DMS53 treated with DMSO at 0.1 percent for 48 hours (cell line): ENCODE results near the gene SV2B.

Experiments
- DNase-seq: peaks from one replicate; lab custom pipeline; 2025; ENCODE audit not compliant: unreplicated experiment; lab: John Stamatoyannopoulos, UW

The SV2B gene

DNA sequence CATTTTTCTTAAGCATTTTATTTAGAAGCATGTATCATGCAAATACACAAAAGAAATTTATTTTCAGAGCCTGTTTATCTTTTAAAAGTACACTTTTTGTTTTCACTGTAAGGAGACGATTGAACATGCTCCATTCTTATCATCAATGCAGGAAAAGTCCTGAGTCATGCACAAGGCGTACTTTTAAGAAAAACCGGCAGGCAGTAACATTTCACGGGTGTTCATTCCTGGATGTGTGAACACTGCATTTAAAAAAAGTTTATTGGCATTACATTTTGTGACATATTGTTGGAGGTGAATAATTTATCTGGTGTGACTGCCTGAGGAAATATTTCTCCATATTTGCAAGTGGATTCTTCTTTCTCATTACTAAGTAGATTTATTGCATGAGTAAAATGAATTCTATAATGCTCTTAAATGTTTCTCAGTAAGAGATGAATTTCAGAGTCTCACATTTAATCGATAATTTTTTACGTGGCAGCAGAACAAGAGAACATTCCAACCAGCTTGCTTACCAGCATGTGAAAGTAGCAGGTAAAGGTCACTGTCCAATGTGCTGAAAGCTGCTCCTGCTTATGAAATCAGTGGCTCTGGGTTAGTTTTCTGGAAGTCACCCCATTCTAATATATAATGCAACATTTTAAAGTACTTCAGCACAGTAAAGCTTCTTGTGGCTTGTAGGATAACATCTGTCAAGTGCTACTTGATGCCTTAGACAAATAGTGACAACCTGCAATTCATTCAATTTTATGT lies 87.0 kb downstream of the SV2B start:
- DNase-seq, result peak; percentile 64

DNA sequence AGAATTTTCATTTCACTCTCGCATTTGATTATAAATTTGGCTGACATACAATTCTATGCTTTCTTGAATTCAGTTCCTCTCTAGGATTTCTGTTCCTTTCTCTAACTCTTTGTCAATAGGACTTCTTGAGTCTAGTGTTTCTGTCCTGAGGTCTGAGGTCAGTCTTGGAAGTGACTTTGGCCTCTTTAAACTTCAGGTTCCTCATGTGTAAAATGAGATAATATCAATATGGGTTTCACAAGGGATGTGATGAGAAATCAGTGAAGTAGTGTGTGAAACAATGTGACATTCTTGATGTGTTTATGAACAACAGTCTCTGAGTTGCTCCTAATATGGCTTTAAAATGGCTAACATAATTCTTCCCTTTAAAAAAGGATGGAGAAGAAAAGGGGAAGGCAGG lies 92.2 kb downstream of the SV2B start:
- no peak for DNase-seq

DNA sequence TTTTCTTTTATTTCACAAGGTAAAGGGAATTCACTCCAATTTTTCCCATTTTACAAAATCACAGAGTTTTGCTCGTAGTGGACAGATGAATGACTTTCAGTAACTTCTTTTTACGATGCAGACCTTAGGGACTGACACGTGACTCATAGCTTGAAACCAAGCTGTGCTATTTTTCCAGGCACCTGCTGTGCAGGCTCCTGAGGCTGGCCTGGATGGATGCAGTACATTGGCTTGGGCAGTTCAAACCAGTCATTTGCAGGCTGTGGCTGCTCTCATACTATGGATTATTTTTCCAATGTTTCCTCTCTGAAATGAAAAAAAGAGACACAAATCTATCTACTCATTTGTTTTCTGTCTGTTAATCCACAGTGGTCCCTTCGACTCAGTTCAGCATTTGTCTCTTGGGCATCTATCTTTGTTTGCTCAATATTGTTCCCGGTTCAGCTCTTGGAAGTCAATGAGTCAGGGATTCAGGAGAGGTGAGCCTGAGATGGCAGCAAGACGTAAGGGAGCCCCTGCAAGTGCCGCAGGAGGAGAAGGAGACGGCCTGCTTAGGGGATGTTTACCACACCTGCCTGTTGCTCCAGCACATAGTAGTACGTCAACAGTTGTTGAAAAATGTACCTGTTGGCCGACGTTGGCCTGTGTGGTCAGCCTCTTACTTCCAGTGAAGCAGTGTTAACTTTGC lies 92.8 kb downstream of the SV2B start:
- peak; percentile 5 for DNase-seq

DNA sequence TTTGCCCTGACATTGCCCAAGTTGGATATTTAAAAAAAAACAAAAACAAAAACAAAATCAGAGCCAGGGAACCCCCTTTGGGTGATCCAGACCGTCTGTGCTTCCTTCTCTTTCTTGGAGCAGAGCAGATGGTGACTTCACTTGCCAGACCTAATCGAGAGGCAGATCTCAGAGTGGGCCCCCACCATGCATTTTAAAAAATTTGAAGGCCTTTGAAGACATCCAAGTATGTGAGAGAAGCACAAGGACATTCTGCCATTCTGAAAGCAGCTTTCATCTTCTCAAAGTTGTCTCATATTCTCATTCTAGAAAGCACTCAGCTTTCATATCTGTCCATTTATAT lies 93.3 kb downstream of the SV2B start:
- no peak for DNase-seq

DNA sequence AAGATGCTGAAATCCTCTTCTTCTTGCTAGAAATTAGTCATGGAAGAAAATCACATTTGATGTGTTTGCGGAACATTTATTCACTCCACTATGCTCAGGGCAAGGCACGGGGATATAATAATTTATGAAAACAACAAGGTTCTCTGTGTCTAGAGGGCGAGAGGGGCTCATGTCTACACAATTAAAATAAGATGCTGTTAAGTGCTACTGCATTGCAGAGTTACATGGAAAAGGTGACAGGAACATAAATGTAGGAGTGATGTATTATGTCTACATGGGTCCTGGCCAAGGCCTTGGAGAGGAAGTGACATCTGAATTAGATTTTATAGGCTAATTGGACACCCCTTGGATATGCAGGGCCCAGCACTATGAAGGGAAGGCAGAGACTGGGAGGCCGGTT lies 96.1 kb downstream of the SV2B start:
- no peak for DNase-seq

DNA sequence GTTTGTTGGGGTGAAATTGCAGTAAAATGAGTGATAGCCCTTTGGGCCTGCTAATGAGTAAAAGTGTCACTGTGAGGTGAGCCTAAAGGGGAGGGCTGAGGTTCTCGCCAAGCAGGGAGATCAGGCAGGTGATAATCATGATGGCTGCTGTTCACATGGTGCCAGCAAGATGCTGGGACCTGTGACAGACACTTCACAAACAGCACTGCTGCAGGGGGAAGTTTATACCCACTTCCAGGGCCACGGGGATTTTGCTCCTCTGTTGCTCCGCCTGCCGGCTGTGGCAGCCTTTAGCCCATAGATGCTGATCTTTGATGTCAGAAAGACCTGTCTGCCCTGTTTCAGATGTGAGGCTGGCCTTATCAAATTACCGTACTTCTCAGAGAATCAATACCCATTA lies 96.7 kb downstream of the SV2B start:
- DNase-seq, result peak; percentile 39

GRCh38 chr15:91199511-91199910 lies 99.5 kb downstream of the SV2B start:
- DNase-seq, result no peak

DNA sequence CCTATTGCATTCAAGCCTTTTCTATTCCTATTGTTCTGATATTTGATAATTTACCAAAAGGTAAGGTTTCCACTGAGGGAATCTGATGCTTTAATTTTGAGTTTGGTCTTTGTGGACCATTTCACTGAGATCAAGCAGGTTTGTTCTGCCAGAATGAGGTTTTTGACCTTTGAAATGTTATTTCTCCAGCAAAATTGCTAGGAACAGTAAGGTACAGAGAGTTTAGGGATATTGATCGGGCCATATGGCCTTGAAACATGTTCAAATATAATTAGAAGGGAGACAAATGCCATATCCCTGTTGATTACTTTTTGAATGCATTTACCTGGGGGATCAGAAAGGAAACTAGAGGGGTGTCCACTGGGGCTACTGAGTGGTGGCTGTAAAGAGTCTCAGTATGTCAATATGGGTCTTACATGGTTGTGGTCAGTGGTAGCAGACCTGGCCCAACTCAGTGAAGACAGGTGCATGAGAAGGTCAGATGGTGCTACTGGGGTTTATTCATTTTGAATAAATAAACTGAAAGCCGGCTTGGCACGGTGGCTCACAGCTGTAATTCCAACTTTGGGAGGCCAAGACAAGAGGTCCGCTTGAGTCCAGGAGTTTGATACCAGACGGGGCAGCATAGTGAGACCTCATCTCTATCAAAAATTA lies 100.2 kb downstream of the SV2B start:
- DNase-seq, result no peak

DNA sequence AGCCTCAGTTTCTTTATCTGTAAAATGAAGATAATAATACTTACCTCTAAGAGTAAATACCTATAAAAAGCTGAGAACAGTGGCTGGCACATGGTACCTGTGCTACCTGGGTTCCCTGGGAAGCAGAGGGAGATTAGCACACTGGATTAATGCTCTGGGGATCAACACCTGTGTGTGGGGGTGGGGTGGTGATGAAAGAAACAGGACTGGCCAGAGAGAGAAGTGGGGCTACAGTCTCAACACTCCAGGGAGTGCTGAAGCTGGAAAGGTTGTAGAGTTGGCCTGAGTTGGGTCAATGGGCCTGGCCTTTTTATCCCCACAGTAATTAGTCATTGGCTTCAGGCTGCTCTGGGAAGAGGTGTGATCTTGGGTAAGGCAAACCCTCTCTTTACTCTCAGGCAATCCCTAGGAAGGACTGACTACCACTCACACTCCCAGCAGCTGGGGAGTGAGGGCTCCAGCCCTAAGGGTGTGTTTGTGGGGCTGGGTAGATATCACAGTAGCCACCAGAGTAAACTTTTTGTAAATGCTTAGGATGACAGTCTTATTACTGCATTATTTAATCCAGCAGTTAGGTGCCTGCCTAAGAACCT lies 102.5 kb downstream of the SV2B start:
- no peak for DNase-seq

DNA sequence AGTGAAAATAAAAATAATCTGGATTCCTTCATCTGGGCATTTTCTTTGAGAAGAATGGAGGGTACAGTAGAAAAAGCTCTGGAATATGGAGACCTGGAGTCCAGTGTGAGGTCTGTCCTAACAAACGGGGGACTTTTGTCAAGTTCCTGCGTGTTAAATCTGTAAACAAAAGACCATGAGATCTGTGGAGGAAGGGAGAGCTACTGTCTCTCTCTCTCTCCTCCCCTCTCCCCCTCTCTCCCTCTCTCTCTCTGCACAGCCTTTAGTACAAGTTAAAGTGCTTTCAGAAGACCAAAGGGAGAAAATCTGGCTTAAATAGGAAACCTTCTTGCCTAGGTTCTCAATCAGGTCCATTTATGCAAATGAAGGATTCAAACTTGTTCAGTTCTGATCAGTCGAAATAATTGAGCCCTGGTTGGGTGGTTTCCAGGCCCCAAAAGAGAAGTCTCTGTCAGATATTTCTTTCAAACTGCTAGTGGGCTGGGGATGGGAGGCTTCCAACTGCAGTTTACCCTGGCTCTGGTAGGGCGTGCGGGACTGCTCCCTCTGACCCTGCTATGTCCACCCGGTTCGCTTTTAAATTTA lies 103.7 kb downstream of the SV2B start:
- no peak for DNase-seq

GRCh38 chr15:91208371-91208770 lies 108.3 kb downstream of the SV2B start:
- DNase-seq, result no peak

DNA sequence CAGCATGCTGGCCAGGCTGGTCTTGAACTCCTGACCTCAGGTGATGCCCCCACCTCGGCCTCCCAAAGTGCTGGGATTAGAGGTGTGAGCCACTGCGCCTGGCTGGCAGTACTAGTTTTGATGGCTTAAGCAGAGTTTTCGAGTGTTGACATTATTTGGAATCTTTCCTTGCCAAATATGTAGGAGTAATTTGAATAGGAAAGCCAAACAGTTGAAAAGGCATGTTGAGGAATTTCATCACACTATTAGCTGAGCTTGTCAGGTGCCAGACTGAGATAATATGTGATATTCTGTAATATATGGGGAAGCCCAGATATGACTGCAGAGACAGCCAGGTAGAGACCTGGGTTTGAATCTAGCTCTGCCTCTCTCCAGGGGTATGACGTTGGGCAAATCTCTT lies 109.3 kb downstream of the SV2B start:
- DNase-seq, result no peak

DNA sequence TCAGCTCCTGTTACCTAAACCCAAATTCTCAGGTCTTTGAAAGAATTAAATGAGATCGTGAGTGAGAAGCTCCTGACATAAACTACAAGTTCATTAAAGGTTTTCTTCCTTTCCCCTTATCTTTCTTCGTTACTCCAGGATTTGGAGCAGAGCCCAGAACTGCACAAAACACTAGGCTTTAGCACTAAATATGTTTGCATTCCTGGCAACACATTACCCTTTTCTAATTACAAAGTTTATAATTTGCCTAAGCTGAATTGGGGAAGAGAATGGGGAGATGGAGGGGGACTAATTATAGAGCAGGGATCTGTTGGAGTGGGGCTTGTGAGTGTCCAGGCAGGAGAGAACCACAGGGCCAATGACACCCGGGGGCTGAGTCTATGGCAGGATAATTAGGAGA lies 109.7 kb downstream of the SV2B start:
- no peak for DNase-seq

DNA sequence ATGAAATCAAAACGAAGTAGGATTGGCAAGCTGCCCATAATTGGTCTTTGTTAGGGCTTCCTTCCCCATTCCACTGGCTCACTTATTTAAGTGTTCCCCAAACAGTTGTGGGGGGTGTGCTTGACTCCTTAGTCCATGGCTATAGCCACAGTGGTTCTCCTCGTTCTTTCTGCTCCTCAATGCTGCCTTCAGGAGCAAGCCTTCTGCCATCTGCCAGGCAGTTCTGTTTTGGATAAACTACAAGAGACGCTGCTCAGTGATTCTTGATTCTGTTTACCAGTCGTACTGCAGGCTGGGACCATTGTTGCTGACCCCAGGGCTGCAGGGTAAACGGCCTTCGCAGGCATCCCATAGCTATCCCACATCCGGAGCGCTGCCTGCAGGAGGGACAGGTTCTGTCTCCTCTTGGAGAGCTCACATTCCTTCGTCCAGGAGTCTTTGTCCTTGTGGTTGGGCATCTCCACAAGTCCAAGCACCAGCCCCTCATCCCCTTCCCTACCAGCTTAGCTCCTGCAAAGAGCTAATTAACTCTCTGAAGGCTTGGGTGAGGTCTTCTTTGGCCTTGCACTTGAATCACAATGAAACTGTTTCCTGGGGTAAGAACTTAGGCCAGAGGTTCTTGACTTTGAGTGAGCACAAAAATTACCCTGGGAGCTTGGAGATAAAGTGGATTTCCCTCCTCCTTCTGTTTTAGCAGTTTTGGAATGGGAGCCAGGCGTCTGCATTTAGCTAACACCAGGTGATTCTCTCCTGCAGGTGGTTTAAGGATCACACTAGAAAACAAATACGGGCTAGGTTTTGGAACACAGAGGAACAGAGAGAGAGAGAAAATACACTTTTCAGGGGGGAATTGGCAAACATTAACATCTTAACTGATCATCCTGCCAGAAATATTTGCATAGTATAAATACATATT lies 114.9 kb downstream of the SV2B start:
- DNase-seq, result no peak

DNA sequence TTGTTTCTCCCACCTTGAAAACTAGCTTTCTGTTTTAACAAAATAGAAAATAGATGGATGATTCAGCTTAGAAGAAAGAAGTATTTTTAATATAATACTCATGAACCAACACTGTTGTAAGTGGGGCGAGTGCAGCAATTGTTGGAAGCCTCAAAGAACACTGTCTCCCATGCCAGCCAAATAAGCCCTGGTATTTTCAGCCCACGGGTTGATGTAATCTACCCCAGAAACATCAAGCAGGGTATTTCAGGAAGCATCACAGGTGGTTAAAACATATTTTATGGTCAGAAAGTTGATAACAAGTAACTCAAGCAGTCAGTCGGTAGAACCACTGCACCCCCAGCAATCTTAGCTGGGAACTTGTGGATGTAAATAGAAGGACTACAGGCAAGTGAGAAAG lies 115.9 kb downstream of the SV2B start:
- DNase-seq, result no peak

GRCh38 chr15:91219206-91219605 lies 119.1 kb downstream of the SV2B start:
- no peak for DNase-seq

GRCh38 chr15:91222052-91222451 lies 122.0 kb downstream of the SV2B start:
- DNase-seq, result no peak

DNA sequence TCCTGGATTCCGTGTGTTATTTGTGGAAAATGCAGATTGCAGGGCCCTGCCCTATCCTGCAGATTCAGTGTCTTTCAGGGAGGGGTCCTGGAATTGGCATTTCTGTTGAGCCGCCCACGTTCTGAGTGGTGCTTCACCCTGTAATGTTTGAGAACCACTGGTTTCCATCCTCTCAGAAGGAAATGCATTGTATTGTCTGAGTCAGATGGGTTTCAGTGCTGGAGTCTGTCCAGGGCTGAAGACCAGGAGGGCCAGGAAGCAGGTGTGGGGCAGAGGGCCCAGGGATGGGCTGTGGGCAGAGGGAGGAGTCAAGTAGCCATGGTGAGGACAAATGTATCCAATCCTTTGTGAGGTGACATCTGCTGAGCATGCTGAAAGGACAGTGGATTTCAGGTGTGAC lies 123.8 kb downstream of the SV2B start:
- DNase-seq, result peak; percentile 57

- peak; percentile 58 for DNase-seq
Measured at GRCh38 chr15:91224755-91225380, 124.8 kb downstream of the SV2B start.

GRCh38 chr15:91225741-91226140 lies 125.7 kb downstream of the SV2B start:
- no peak for DNase-seq
